K562 (cell line): ENCODE measurements around the gene CYP2W1. TPM values are rescaled to one million over a fixed set of nuclear protein-coding genes. Genes with fewer than 3 reads are reported as not detected.

Experiments
- ATAC-seq: fragments of 200-7000 bp; cut with Tn5 transposase; 3 replicates; pipeline ENCODE4 v1.9.1; 2020; ENCODE audit warnings: moderate library complexity
- BruUV-seq: library from RNA; stranded (reverse); fragments of 400-500 nt; replicated peaks from 2 replicates; lab custom pipeline; 2021; lab: Mats Ljungman, UMichigan
- CTCF ChIA-PET: fragments of 300-600 bp; formaldehyde crosslinking; extraction: SDS; loops from one replicate; lab custom pipeline; 2021; ENCODE audit warnings: low intra/inter-chr PET ratio; lab: Yijun Ruan, JAX
- POLR2A ChIA-PET: fragments of 300-600, 350-650 bp; sonication (Branson Sonifier 250); formaldehyde crosslinking; extraction: SDS; loops from one replicate; lab custom pipeline; 2021; ENCODE audit warnings: antibody characterized with exemption, inconsistent platforms; lab: Yijun Ruan, JAX
- DNase-seq, 4 experiments: peaks; one replicate each; pipeline versions ENCODE4 v3.0.0 to v3.0.0-alpha.2; 2011 to 2018; ENCODE audit warnings: low spot score in 3 of 4, mixed read lengths in 3 of 4; ENCODE audit errors: extremely low read depth in 1 of 4
- FAIRE-seq: peaks from 2 replicates; lab custom pipeline; 2011; peaks lifted over from hg19 to GRCh38; lab: Jason Lieb, UNC
- H2AFZ ChIP-seq: 2 replicates; pipeline ENCODE4 v1.6.0; 2011; ENCODE audit warnings: low read depth, low read length, control low read depth, inconsistent platforms
- H3K27ac ChIP-seq: fragments of 200-600 bp; 3 replicates; pipeline ENCODE4 v1.8.0; 2011; ENCODE audit warnings: low read depth, mild to moderate bottlenecking, control low read depth, inconsistent platforms, low read length, moderate library complexity, mixed read lengths; ENCODE audit errors: extremely low read depth
- H3K27me3 ChIP-seq, 2 experiments: fragments of 300-600 bp in 1 of 2; 2 replicates in 1 of 2; 3 replicates in 1 of 2; pipeline versions ENCODE4 v1.6.0 to v1.8.0; 2011; ENCODE audit warnings: inconsistent platforms in 2 of 2, low read length in 2 of 2, mild to moderate bottlenecking in 1 of 2, mixed read lengths in 1 of 2, moderate library complexity in 1 of 2; ENCODE audit not compliant: control insufficient read depth in 2 of 2, insufficient read depth in 2 of 2
- H3K36me3 ChIP-seq: fragments of 300-600 bp; 3 replicates; pipeline ENCODE4 v1.8.0; 2011; ENCODE audit warnings: mild to moderate bottlenecking, low read length, inconsistent platforms; ENCODE audit not compliant: control insufficient read depth, insufficient read depth
- H3K4me1 ChIP-seq, 2 experiments: fragments of 200-600 bp in 1 of 2; replicated peaks in 1 of 2; 2 replicates in 1 of 2; 3 replicates in 1 of 2; pipeline versions ENCODE4 v1.5.1 to v1.8.0; 2011; ENCODE audit warnings: inconsistent platforms in 2 of 2, low read length in 2 of 2, mild to moderate bottlenecking in 1 of 2, mixed read lengths in 1 of 2, moderate library complexity in 1 of 2; ENCODE audit not compliant: control insufficient read depth in 2 of 2, insufficient read depth in 2 of 2
- H3K4me2 ChIP-seq: 2 replicates; pipeline ENCODE4 v1.6.1; 2011; ENCODE audit warnings: low read length, control low read depth, inconsistent platforms, mixed read lengths; ENCODE audit not compliant: insufficient read depth
- H3K4me3 ChIP-seq: fragments of 200-600 bp; sonication (generic), shearing (Covaris generic); 2 replicates; pipeline ENCODE4 v1.5.1; 2016; ENCODE audit warnings: control low read depth, inconsistent platforms
- H3K79me2 ChIP-seq: fragments of 200-600 bp; 3 replicates; pipeline ENCODE4 v1.8.0; 2011; ENCODE audit warnings: low read length, inconsistent platforms; ENCODE audit not compliant: control insufficient read depth, insufficient read depth
- H3K9ac ChIP-seq, 2 experiments: 2 replicates each; pipeline versions ENCODE4 v1.6.0 to v1.6.1; 2011; ENCODE audit warnings: low read depth in 2 of 2, low read length in 2 of 2, control low read depth in 1 of 2, inconsistent platforms in 1 of 2, mild to moderate bottlenecking in 1 of 2, mixed read lengths in 1 of 2; ENCODE audit not compliant: insufficient read depth in 1 of 2
- H3K9me1 ChIP-seq: one replicate; pipeline ENCODE4 v1.6.0; 2011; ENCODE audit warnings: inconsistent platforms, mild to moderate bottlenecking, low read length, moderate library complexity; ENCODE audit not compliant: control insufficient read depth, insufficient read depth
- H3K9me3 ChIP-seq: replicated peaks from 2 replicates; pipeline ENCODE4 v1.5.1; 2011; ENCODE audit warnings: low read depth, low read length, inconsistent platforms; ENCODE audit not compliant: control insufficient read depth, insufficient read depth
- H4K20me1 ChIP-seq: replicated peaks from 2 replicates; pipeline ENCODE4 v1.6.1; 2011; ENCODE audit warnings: low read length, inconsistent platforms, mixed read lengths; ENCODE audit not compliant: control insufficient read depth, insufficient read depth
- ARHGAP35 ChIP-seq: fragments of 450-650 bp; IDR thresholded peaks from 2 replicates; pipeline ENCODE4 v1.6.1; 2018; ENCODE audit not compliant: partially characterized antibody
- MTA2 ChIP-seq: fragments of 450-650 bp; IDR thresholded peaks from 2 replicates; pipeline ENCODE4 v1.6.1; 2016; ENCODE audit warnings: low read depth
- RBM22 ChIP-seq: fragments of 200-400 bp; formaldehyde crosslinking; IDR thresholded peaks from 2 replicates; pipeline ENCODE4 v1.6.1; 2018; ENCODE audit warnings: low read length, low read depth; ENCODE audit not compliant: poor library complexity, severe bottlenecking
- SAFB2 ChIP-seq: fragments of 200-400 bp; formaldehyde crosslinking; IDR thresholded peaks from 2 replicates; pipeline ENCODE4 v1.6.1; 2018; ENCODE audit warnings: borderline replicate concordance, low read length, low read depth, moderate library complexity; ENCODE audit not compliant: severe bottlenecking
- YY1 ChIP-seq, 3 experiments: IDR thresholded peaks; 2 replicates each; pipeline ENCODE4 v1.6.1; 2011; ENCODE audit warnings: low read length in 2 of 3, mild to moderate bottlenecking in 2 of 3, moderate library complexity in 2 of 3, borderline replicate concordance in 1 of 3, control low read depth in 1 of 3, low read depth in 1 of 3; ENCODE audit not compliant: insufficient read depth in 3 of 3, insufficient replicate concordance in 2 of 3, control insufficient read depth in 1 of 3, insufficient read length in 1 of 3; ENCODE audit errors: extremely low read depth in 1 of 3
- ZFP30 ChIP-seq: fragments of 250-450 bp; sonication (Bioruptor Pico); IDR thresholded peaks from 2 replicates; pipeline ENCODE4 v1.8.0; 2022; ENCODE audit warnings: moderate library complexity, mild to moderate bottlenecking, inconsistent platforms, borderline replicate concordance
- ZNF121 ChIP-seq: sonication (generic); formaldehyde crosslinking; conservative IDR thresholded peaks from 2 replicates; pipeline ENCODE4 v1.8.0; 2022; ENCODE audit warnings: missing genetic modification reagents
- ZNF384 ChIP-seq: IDR thresholded peaks from 2 replicates; pipeline ENCODE4 v1.6.1; 2012; ENCODE audit warnings: low read depth, low read length, improper control_type of control experiment
- ZNF408 ChIP-seq: fragments of 250-450 bp; sonication (Bioruptor Pico); IDR thresholded peaks from 2 replicates; pipeline ENCODE4 v1.4.0; 2020; ENCODE audit warnings: low read depth, mild to moderate bottlenecking, moderate library complexity
- WGBS: fragments of 100-300 bp; shearing (Covaris generic); methylation state at CpG from one replicate; pipeline ENCODE4 v1.1.6; 2016; ENCODE audit warnings: low coverage, mixed read lengths; ENCODE audit not compliant: insufficient coverage; ENCODE audit errors: missing lambda C conversion rate; 5-methylcytosine and 5-hydroxymethylcytosine counted together
- in situ Hi-C: fragments of 300-500 bp; cut with MboI; formaldehyde crosslinking; loops from 4 replicates; pipeline ENCODE4 v1.15.0; 2018; ENCODE audit warnings: inconsistent platforms, mixed read lengths
- intact Hi-C: fragments of 100-400 bp; cut with micrococcal nuclease; formaldehyde crosslinking; loops from 2 replicates; pipeline ENCODE4 v1.14.2; 2022
- polyA plus RNA-seq, 8 experiments: library from polyadenylated mRNA; depleted of rRNA in 4 of 8; stranded (reverse) in 5 of 8; unstranded in 3 of 8; fragments of >200 nt; fragmentation: Nextera tagmentation in 2 of 8; fragmentation: Illumina TruSeq in 1 of 8; extraction: Ambion mirVana in 2 of 8; extraction: Trizol in 1 of 8; gene quantifications; 2 replicates each; pipeline versions ENCODE4 v1.2.1 to v1.2.3, GENCODE V29; 2011 to 2014; ENCODE audit warnings: inconsistent platforms in 1 of 8, missing spikeins in 1 of 8
- total RNA-seq, 7 experiments: library from RNA; depleted of rRNA in 6 of 7; stranded (reverse); fragments of >200 nt in 6 of 7; fragmentation: Illumina TruSeq in 2 of 7; extraction: Trizol in 2 of 7; gene quantifications; 2 replicates each; pipeline versions ENCODE4 v1.2.1 to v1.2.3, GENCODE V29; 2011 to 2021; ENCODE audit warnings: low replicate concordance in 1 of 7
- TF ChIP-seq, protein P1 (sequence below): sonication (generic); formaldehyde crosslinking; IDR thresholded peaks from 2 replicates; pipeline ENCODE4 v1.8.0; 2022; ENCODE audit warnings: mild to moderate bottlenecking, missing genetic modification reagents
- TF ChIP-seq, protein P2 (sequence below): fragments of 450-650 bp; formaldehyde crosslinking; IDR thresholded peaks from 2 replicates; pipeline ENCODE4 v1.4.0; 2020; ENCODE audit warnings: mild to moderate bottlenecking, moderate library complexity
- TF ChIP-seq, protein P3 (sequence below): fragments of 200-800 bp; sonication (Bioruptor generic); IDR thresholded peaks from 2 replicates; pipeline ENCODE4 v1.6.1; 2017; ENCODE audit warnings: missing genetic modification characterization, missing compliant biosample characterization

Gene CYP2W1
- total and polyA plus RNA-seq, 9 of the 15 experiments (the other 6 are each of a cell fraction or from before 2014, with no cell fraction given) = not detected

DNA sequence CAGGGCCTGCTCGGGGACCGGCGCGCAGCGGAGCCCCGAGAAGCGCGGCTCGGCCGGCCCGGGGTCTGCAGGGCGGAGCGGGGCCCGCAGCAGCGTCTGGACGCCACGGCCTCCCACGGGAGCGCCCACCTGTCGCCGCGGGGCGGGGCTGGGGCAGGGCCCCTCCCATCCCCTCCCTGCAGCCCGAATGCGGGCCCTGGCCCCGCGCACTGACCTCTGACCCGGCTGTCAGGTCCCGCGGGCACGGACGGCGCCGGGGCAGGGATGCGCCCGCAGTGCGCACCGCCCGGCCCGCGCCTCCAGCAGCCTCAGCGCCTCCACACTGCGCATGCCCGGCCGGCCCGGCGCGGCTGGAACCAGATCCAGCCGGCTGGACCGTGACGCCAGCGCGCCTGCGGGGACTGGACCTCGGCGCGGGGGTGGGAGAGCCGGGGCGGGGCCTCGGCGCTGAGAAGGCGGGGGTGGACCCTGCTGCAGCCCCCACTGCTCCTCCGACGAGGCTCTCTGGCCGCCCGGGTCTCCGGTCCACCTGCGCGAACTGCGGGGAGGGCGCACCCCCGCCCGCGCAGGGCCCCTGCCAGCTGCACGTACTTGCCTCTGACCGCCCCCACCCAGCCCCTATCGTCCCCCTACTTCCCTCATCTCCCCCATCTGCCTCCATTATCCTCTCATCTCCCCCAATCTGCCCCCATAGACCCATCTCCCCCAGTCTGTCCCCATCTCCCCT, 45.2 kb downstream of the CYP2W1 start:
- 0% methylated on average over 19 of the region's 77 CpGs for WGBS
- intact Hi-C loops (no loop called here), in situ Hi-C loops (loop anchor here (5.0 kb wide), 1 partner anchor 36 kb away; no protein-coding TSS in a partner anchor)
- Histone ChIP-seq H3K9ac (peak overlapping the region; percentile 70 to 94; a peak in 3 of 4 replicates), H3K4me2 (peak overlapping the region; percentile 85), H2AFZ (peak overlapping the region; percentile 48; the same call in 1 of the 2 replicates), H3K4me3 (peak overlapping the region; percentile 72), H3K36me3 (peaks cover 23% of the 10 kb centered on the region; the same call in 2 of the 3 replicates), H3K27ac (peak overlapping the region; percentile 88), H3K4me1 (peaks cover 13 to 82% of the 10 kb centered on the region in 2 experiments), H4K20me1 (peaks cover 8% of the 10 kb centered on the region; the same call in 1 of the 2 replicates), H3K27me3 (no peaks in the 10 kb centered on the region), H3K79me2 (peaks cover 60% of the 10 kb centered on the region), H3K9me3 (no peaks in the 10 kb centered on the region), H3K9me1 (no peaks in the 10 kb centered on the region)
- peak; percentile 86 for FAIRE-seq
- ChIA-PET CTCF (interaction anchor here (1.0 kb wide), 1 partner anchor 35 kb away, joined by 4 read pairs; no protein-coding TSS in a partner anchor), POLR2A (interaction anchor here (0.6 to 1.8 kb wide), 5 partner anchors 10 to 35 kb away, joined by 3 to 13 read pairs (median 4); no protein-coding TSS in a partner anchor)
- peak; percentile 94 for ATAC-seq
- peak; percentile 94 to 98 (median 97) for DNase-seq
- BruUV-seq = no TSS peak
- TF ChIP-seq ZFP30 (CRISPR knock-in tag) (no peak), SAFB2 (no peak), MTA2 (no peak), ZNF121 (CRISPR knock-in tag) (no peak), RBM22 (no peak), ZNF408 (CRISPR knock-in tag) (no peak), YY1 (IDR thresholded peaks at IDR 0.05; ENCODE audit: borderline replicate concordance in 1 of 3, control insufficient read depth in 1 of 3, extremely low read depth in 1 of 3, insufficient read depth in 3 of 3, insufficient read length in 1 of 3, insufficient replicate concordance in 2 of 3, low read depth in 1 of 3, low read length in 2 of 3) (peak in 1 of 3 experiments; percentile 41), ZNF384 (no peak), ARHGAP35 (no peak)
- TF ChIP-seq, protein P1, sequence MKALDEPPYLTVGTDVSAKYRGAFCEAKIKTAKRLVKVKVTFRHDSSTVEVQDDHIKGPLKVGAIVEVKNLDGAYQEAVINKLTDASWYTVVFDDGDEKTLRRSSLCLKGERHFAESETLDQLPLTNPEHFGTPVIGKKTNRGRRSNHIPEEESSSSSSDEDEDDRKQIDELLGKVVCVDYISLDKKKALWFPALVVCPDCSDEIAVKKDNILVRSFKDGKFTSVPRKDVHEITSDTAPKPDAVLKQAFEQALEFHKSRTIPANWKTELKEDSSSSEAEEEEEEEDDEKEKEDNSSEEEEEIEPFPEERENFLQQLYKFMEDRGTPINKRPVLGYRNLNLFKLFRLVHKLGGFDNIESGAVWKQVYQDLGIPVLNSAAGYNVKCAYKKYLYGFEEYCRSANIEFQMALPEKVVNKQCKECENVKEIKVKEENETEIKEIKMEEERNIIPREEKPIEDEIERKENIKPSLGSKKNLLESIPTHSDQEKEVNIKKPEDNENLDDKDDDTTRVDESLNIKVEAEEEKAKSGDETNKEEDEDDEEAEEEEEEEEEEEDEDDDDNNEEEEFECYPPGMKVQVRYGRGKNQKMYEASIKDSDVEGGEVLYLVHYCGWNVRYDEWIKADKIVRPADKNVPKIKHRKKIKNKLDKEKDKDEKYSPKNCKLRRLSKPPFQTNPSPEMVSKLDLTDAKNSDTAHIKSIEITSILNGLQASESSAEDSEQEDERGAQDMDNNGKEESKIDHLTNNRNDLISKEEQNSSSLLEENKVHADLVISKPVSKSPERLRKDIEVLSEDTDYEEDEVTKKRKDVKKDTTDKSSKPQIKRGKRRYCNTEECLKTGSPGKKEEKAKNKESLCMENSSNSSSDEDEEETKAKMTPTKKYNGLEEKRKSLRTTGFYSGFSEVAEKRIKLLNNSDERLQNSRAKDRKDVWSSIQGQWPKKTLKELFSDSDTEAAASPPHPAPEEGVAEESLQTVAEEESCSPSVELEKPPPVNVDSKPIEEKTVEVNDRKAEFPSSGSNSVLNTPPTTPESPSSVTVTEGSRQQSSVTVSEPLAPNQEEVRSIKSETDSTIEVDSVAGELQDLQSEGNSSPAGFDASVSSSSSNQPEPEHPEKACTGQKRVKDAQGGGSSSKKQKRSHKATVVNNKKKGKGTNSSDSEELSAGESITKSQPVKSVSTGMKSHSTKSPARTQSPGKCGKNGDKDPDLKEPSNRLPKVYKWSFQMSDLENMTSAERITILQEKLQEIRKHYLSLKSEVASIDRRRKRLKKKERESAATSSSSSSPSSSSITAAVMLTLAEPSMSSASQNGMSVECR (CRISPR knock-in tag) = no peak; the same call in 1 of the 2 replicates
- TF ChIP-seq, protein P2, sequence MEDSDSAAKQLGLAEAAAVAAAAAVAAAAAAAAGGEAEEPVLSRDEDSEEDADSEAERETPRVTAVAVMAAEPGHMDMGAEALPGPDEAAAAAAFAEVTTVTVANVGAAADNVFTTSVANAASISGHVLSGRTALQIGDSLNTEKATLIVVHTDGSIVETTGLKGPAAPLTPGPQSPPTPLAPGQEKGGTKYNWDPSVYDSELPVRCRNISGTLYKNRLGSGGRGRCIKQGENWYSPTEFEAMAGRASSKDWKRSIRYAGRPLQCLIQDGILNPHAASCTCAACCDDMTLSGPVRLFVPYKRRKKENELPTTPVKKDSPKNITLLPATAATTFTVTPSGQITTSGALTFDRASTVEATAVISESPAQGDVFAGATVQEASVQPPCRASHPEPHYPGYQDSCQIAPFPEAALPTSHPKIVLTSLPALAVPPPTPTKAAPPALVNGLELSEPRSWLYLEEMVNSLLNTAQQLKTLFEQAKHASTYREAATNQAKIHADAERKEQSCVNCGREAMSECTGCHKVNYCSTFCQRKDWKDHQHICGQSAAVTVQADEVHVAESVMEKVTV = no peak
- TF ChIP-seq, protein P3, sequence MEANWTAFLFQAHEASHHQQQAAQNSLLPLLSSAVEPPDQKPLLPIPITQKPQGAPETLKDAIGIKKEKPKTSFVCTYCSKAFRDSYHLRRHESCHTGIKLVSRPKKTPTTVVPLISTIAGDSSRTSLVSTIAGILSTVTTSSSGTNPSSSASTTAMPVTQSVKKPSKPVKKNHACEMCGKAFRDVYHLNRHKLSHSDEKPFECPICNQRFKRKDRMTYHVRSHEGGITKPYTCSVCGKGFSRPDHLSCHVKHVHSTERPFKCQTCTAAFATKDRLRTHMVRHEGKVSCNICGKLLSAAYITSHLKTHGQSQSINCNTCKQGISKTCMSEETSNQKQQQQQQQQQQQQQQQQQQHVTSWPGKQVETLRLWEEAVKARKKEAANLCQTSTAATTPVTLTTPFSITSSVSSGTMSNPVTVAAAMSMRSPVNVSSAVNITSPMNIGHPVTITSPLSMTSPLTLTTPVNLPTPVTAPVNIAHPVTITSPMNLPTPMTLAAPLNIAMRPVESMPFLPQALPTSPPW (CRISPR knock-in tag) = peak; percentile 96
